Neural progenitor cell (in vitro differentiated cells): ENCODE results near the gene CDC25B. TPM values are rescaled to one million over a fixed set of nuclear protein-coding genes. Genes with fewer than 3 reads are reported as not detected.

ENCODE experiments used
- DNase-seq: peaks from one replicate; pipeline ENCODE4 v3.0.0-alpha.2; 2016; ENCODE audit warnings: low spot score
- H2AFZ ChIP-seq: fragments of 200-600 bp; sonication (generic); replicated peaks from 2 replicates; pipeline ENCODE4 v1.6.1; 2016; ENCODE audit warnings: antibody characterized with exemption
- H3F3A ChIP-seq: fragments of 200-600 bp; sonication (generic); 2 replicates; pipeline ENCODE4 v1.6.1; 2016; ENCODE audit warnings: antibody characterized with exemption, low read depth
- H3K27ac ChIP-seq: fragments of 200-600 bp; sonication (generic); 2 replicates; pipeline ENCODE4 v1.5.1; 2016; ENCODE audit warnings: mild to moderate bottlenecking
- H3K27me3 ChIP-seq: fragments of 200-600 bp; sonication (generic); 2 replicates; pipeline ENCODE4 v1.6.1; 2016; ENCODE audit warnings: mild to moderate bottlenecking, moderate library complexity
- H3K36me3 ChIP-seq: fragments of 200-600 bp; sonication (generic); 2 replicates; pipeline ENCODE4 v1.5.1; 2016
- H3K4me1 ChIP-seq: fragments of 200-600 bp; sonication (generic); 2 replicates; pipeline ENCODE4 v1.6.1; 2016; ENCODE audit warnings: mixed run types
- H3K4me2 ChIP-seq: fragments of 200-600 bp; sonication (generic); 2 replicates; pipeline ENCODE4 v1.6.1; 2016
- H3K4me3 ChIP-seq: fragments of 200-600 bp; sonication (generic); 2 replicates; pipeline ENCODE4 v1.5.1; 2016
- H3K79me2 ChIP-seq: fragments of 200-600 bp; sonication (generic); 2 replicates; pipeline ENCODE4 v1.6.1; 2016; ENCODE audit warnings: low read depth
- H3K9ac ChIP-seq: fragments of 200-600 bp; sonication (generic); 2 replicates; pipeline ENCODE4 v1.6.1; 2016
- H3K9me3 ChIP-seq: fragments of 200-600 bp; sonication (generic); 2 replicates; pipeline ENCODE4 v1.5.1; 2016; ENCODE audit warnings: low read depth
- H4K20me1 ChIP-seq: fragments of 200-600 bp; sonication (generic); 2 replicates; pipeline ENCODE4 v1.6.1; 2016; ENCODE audit warnings: low read depth
- H3K27ac Mint-ChIP-seq: 3 replicates; pipeline ENCODE4 v1.8.0; 2021; ENCODE audit warnings: mixed read lengths
- H3K27me3 Mint-ChIP-seq: 2 replicates; pipeline ENCODE4 v1.8.0; 2022; ENCODE audit warnings: low read depth, mild to moderate bottlenecking, inconsistent platforms, moderate library complexity, mixed read lengths; ENCODE audit not compliant: insufficient read depth
- H3K36me3 Mint-ChIP-seq: 3 replicates; pipeline ENCODE4 v1.8.0; 2021; ENCODE audit warnings: mixed read lengths
- H3K4me1 Mint-ChIP-seq: 3 replicates; pipeline ENCODE4 v1.8.0; 2021; ENCODE audit warnings: mixed read lengths
- H3K4me3 Mint-ChIP-seq: 3 replicates; pipeline ENCODE4 v1.8.0; 2021; ENCODE audit warnings: mild to moderate bottlenecking, moderate library complexity, mixed read lengths
- H3K9me3 Mint-ChIP-seq: 3 replicates; pipeline ENCODE4 v1.8.0; 2020; ENCODE audit warnings: mixed read lengths
- CTCF ChIP-seq: fragments of 200-600 bp; sonication (generic); IDR thresholded peaks from 2 replicates; pipeline ENCODE4 v1.5.1; 2017; ENCODE audit warnings: antibody characterized with exemption, mild to moderate bottlenecking
- EZH2 ChIP-seq: fragments of 200-600 bp; sonication (generic); IDR thresholded peaks from 2 replicates; pipeline ENCODE4 v1.6.1; 2017; ENCODE audit warnings: antibody characterized with exemption, mild to moderate bottlenecking, moderate library complexity
- EZH2phosphoT487 ChIP-seq: fragments of 200-600 bp; sonication (generic); IDR thresholded peaks from 2 replicates; pipeline ENCODE4 v1.6.1; 2017; ENCODE audit warnings: antibody characterized with exemption
- total RNA-seq: library from RNA; depleted of rRNA; stranded (reverse); fragments of >200 nt; gene quantifications from 2 replicates; pipeline ENCODE4 v1.2.3, GENCODE V29; 2015; ENCODE audit warnings: low replicate concordance

CDC25B gene
- total RNA-seq, 1 donor from 2014 or later = 9.3 TPM

- Histone ChIP-seq H3K4me3 (peak overlapping the region; percentile 88), H3K79me2 (peaks cover 4% of the 10 kb centered on the region), H3K27ac (peak overlapping the region; percentile 21), H3K27me3 (no peaks in the 10 kb centered on the region), H3K36me3 (no peaks in the 10 kb centered on the region), H3K9ac (peak overlapping the region; percentile 72), H3K9me3 (no peaks in the 10 kb centered on the region), H3K4me1 (peaks cover 10% of the 10 kb centered on the region), H4K20me1 (no peaks in the 10 kb centered on the region), H3F3A (peaks cover 28% of the 10 kb centered on the region), H2AFZ (peak overlapping the region; percentile 88), H3K4me2 (peak overlapping the region; percentile 94)
- Mint-ChIP-seq H3K27ac (peak overlapping the region; percentile 85), H3K4me1 (peaks cover 31% of the 10 kb centered on the region), H3K9me3 (no peaks in the 10 kb centered on the region), H3K4me3 (peak overlapping the region; percentile 88), H3K36me3 (no peaks in the 10 kb centered on the region), H3K27me3 (peaks cover 2% of the 10 kb centered on the region)
- TF ChIP-seq CTCF (no peak), EZH2 (no peak), EZH2phosphoT487 (no peak)
- no peak for DNase-seq
Observed at GRCh38 chr20:3820901-3821727, 25.0 kb downstream of the CDC25B start.

GRCh38 chr20:3821996-3822395 lies 25.9 kb downstream of the CDC25B start:
- H3K9me3 ChIP-seq = no peaks in the 10 kb centered on the region
- peaks cover 4% of the 10 kb centered on the region for H3K79me2 ChIP-seq
- H3K4me1 Mint-ChIP-seq = peaks cover 26% of the 10 kb centered on the region
- no peaks in the 10 kb centered on the region for H3K36me3 ChIP-seq
- DNase-seq = no peak
- no peak overlapping the region for H3K9ac ChIP-seq
- H4K20me1 ChIP-seq = no peaks in the 10 kb centered on the region
- no peak overlapping the region for H2AFZ ChIP-seq
- peak overlapping the region; percentile 88 for H3K4me3 Mint-ChIP-seq
- TF ChIP-seq CTCF (no peak), EZH2 (no peak), EZH2phosphoT487 (no peak)
- H3K4me1 ChIP-seq = peaks cover 10% of the 10 kb centered on the region
- peak overlapping the region; percentile 3 for H3K27ac Mint-ChIP-seq
- no peaks in the 10 kb centered on the region for H3K27me3 ChIP-seq
- H3K27ac ChIP-seq = no peak overlapping the region
- no peaks in the 10 kb centered on the region for H3K9me3 Mint-ChIP-seq
- peaks cover 28% of the 10 kb centered on the region for H3F3A ChIP-seq
- H3K36me3 Mint-ChIP-seq = peaks cover under 1% of the 10 kb centered on the region
- H3K4me3 ChIP-seq = no peak overlapping the region
- peaks cover 2% of the 10 kb centered on the region for H3K27me3 Mint-ChIP-seq
- H3K4me2 ChIP-seq = no peak overlapping the region

- Histone ChIP-seq H3K4me3 (no peak overlapping the region), H3K9me3 (no peaks in the 10 kb centered on the region), H3K4me1 (peaks cover 10% of the 10 kb centered on the region), H3K36me3 (no peaks in the 10 kb centered on the region), H3F3A (peaks cover 21% of the 10 kb centered on the region), H3K27ac (no peak overlapping the region), H3K27me3 (no peaks in the 10 kb centered on the region), H4K20me1 (no peaks in the 10 kb centered on the region), H3K79me2 (peaks cover 4% of the 10 kb centered on the region), H2AFZ (no peak overlapping the region), H3K4me2 (no peak overlapping the region), H3K9ac (no peak overlapping the region)
- no peaks in the 10 kb centered on the region for H3K9me3 Mint-ChIP-seq
- peaks cover under 1% of the 10 kb centered on the region for H3K27me3 Mint-ChIP-seq
- H3K36me3 Mint-ChIP-seq = peaks cover 1% of the 10 kb centered on the region
- no peak for TF ChIP-seq EZH2
- TF ChIP-seq EZH2phosphoT487 = no peak
- no peak for TF ChIP-seq CTCF
- H3K4me1 Mint-ChIP-seq = peaks cover 25% of the 10 kb centered on the region
- no peak overlapping the region for H3K4me3 Mint-ChIP-seq
- no peak for DNase-seq
- H3K27ac Mint-ChIP-seq = no peak overlapping the region
Observed at GRCh38 chr20:3823881-3824280, 27.8 kb downstream of the CDC25B start.
